Measurements from ENCODE around the gene COL9A3. TPM values are rescaled to one million over a fixed set of nuclear protein-coding genes. Genes with fewer than 3 reads are reported as not detected.
A peak's percentile ranks its signal among the peaks of the same experiment; 100 is the strongest.

The COL9A3 gene
- total RNA-seq, 1 donor from 2014 or later, result 10.5 TPM

DNA sequence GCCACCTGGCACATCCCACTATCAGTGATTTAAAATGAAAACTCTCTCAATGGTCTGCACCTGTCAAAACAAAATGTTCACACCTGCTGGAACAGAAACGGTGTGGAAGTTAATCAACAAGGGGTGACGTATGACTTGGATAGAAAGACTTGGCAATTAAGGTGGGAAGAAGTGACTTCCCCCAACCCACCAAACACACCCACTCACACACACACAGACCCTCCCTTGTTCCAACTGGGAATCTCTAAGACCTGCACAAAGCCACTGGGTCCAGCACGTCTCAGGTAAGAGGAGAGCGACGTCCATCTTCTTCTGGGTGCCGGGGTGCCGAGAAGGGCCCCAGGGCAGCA, 69.8 kb downstream of the COL9A3 start:
- Histone ChIP-seq H3K36me3 (no peaks in the 10 kb centered on the region), H2AFZ (replicated peaks) (no peak overlapping the region), H3K27ac (no peak overlapping the region), H3K79me2 (ENCODE audit: low read depth) (no peaks in the 10 kb centered on the region), H3K9me3 (ENCODE audit: low read depth) (no peaks in the 10 kb centered on the region), H3K27me3 (no peaks in the 10 kb centered on the region), H3F3A (ENCODE audit: low read depth) (peaks cover 3% of the 10 kb centered on the region), H3K4me3 (no peak overlapping the region), H4K20me1 (ENCODE audit: low read depth) (no peaks in the 10 kb centered on the region), H3K4me2 (no peak overlapping the region), H3K9ac (no peak overlapping the region), H3K4me1 (no peaks in the 10 kb centered on the region)
- Mint-ChIP-seq H3K4me3 (no peak overlapping the region), H3K9me3 (no peaks in the 10 kb centered on the region), H3K27me3 (ENCODE audit: insufficient read depth, low read depth) (peaks cover 7% of the 10 kb centered on the region), H3K36me3 (peaks cover 38% of the 10 kb centered on the region), H3K4me1 (no peaks in the 10 kb centered on the region), H3K27ac (no peak overlapping the region)
- TF ChIP-seq EZH2 (IDR thresholded peaks at IDR 0.05), result no peak
- TF ChIP-seq, protein P1, sequence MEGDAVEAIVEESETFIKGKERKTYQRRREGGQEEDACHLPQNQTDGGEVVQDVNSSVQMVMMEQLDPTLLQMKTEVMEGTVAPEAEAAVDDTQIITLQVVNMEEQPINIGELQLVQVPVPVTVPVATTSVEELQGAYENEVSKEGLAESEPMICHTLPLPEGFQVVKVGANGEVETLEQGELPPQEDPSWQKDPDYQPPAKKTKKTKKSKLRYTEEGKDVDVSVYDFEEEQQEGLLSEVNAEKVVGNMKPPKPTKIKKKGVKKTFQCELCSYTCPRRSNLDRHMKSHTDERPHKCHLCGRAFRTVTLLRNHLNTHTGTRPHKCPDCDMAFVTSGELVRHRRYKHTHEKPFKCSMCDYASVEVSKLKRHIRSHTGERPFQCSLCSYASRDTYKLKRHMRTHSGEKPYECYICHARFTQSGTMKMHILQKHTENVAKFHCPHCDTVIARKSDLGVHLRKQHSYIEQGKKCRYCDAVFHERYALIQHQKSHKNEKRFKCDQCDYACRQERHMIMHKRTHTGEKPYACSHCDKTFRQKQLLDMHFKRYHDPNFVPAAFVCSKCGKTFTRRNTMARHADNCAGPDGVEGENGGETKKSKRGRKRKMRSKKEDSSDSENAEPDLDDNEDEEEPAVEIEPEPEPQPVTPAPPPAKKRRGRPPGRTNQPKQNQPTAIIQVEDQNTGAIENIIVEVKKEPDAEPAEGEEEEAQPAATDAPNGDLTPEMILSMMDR (IDR thresholded peaks at IDR 0.05), result no peak
- no peak for TF ChIP-seq EZH2phosphoT487 (IDR thresholded peaks at IDR 0.05)
- DNase-seq (ENCODE audit: low spot score), result no peak

DNA sequence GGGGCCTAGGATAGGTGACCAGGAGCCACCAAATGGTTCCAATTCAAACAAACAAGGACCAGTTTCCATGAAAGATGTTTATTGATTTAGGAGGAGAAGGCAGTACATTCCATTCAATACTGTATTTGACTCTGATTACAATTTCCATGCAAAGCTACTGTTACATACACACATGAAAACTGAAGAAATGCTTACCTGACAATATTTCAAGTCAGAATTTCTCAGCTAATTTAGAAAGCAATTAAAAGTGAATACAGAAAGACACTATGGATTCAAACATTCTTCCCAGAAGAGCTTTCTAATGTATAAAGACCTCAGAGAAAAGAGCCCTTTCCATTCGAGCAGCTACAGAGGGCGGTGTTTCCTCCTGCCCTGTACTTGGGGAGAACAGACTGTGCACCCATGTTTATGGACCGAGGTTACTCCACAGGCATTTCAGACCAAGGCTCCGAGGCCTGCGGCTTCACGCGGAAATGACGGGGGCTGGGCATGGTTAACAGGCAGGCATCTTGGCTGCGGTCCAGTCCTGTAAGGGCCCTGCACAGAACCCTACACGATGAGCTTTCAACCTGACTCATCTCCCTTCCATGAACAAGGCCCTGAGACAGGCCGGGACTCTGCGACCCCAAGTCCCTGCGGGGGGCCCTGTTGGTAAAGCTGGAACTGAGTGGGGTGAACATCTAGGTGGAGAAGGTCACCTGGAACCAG, 70.5 kb downstream of the COL9A3 start:
- no peak overlapping the region for H3K4me3 Mint-ChIP-seq
- no peaks in the 10 kb centered on the region for H3K9me3 Mint-ChIP-seq
- Histone ChIP-seq H3K4me1 (no peaks in the 10 kb centered on the region), H3K9me3 (ENCODE audit: low read depth) (no peaks in the 10 kb centered on the region), H3F3A (ENCODE audit: low read depth) (peaks cover 3% of the 10 kb centered on the region), H3K27me3 (no peaks in the 10 kb centered on the region), H3K79me2 (ENCODE audit: low read depth) (no peaks in the 10 kb centered on the region), H3K27ac (no peak overlapping the region), H3K4me2 (no peak overlapping the region), H4K20me1 (ENCODE audit: low read depth) (no peaks in the 10 kb centered on the region), H3K9ac (no peak overlapping the region), H3K36me3 (no peaks in the 10 kb centered on the region), H3K4me3 (no peak overlapping the region), H2AFZ (replicated peaks) (no peak overlapping the region)
- H3K27me3 Mint-ChIP-seq (ENCODE audit: insufficient read depth, low read depth), result peaks cover 4% of the 10 kb centered on the region
- peaks cover 35% of the 10 kb centered on the region for H3K36me3 Mint-ChIP-seq
- no peak for DNase-seq (ENCODE audit: low spot score)
- no peaks in the 10 kb centered on the region for H3K4me1 Mint-ChIP-seq
- H3K27ac Mint-ChIP-seq, result peak overlapping the region; percentile 33
- TF ChIP-seq EZH2phosphoT487 (IDR thresholded peaks at IDR 0.05) (no peak), EZH2 (IDR thresholded peaks at IDR 0.05) (no peak)
- TF ChIP-seq, protein P1 (IDR thresholded peaks at IDR 0.05), result no peak

DNA sequence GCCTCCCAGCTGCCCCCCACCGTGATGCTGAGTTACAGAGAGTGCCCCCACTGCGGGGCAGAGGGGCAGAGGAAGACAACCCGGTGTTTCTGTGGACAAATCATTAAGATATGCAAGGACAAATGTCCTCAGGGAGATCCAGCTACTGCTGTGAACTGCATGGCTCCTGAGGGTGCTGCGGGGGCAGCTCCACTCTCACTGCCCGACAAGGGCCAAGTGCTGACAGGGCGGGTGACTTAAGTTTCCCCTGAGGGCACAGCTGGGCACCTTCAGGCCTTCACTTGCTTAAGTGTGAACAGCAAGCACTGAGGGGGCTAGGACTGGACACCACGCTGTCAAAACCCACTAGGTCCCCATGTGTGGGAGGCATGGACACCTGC, 71.0 kb downstream of the COL9A3 start:
- Histone ChIP-seq H3K27ac (no peak overlapping the region), H2AFZ (replicated peaks) (no peak overlapping the region), H3K27me3 (no peaks in the 10 kb centered on the region), H3K36me3 (no peaks in the 10 kb centered on the region), H3K79me2 (ENCODE audit: low read depth) (no peaks in the 10 kb centered on the region), H3F3A (ENCODE audit: low read depth) (peaks cover 3% of the 10 kb centered on the region), H3K4me2 (no peak overlapping the region), H3K4me1 (no peaks in the 10 kb centered on the region), H4K20me1 (ENCODE audit: low read depth) (no peaks in the 10 kb centered on the region), H3K9ac (no peak overlapping the region), H3K4me3 (no peak overlapping the region), H3K9me3 (ENCODE audit: low read depth) (no peaks in the 10 kb centered on the region)
- Mint-ChIP-seq H3K9me3 (no peaks in the 10 kb centered on the region), H3K4me1 (no peaks in the 10 kb centered on the region), H3K36me3 (peaks cover 38% of the 10 kb centered on the region), H3K27me3 (ENCODE audit: insufficient read depth, low read depth) (peaks cover 4% of the 10 kb centered on the region), H3K27ac (no peak overlapping the region), H3K4me3 (no peak overlapping the region)
- no peak for DNase-seq (ENCODE audit: low spot score)
- TF ChIP-seq EZH2 (IDR thresholded peaks at IDR 0.05) (no peak), EZH2phosphoT487 (IDR thresholded peaks at IDR 0.05) (no peak)
- TF ChIP-seq, protein P1 (IDR thresholded peaks at IDR 0.05), result no peak

All from neural progenitor cell (in vitro differentiated cells).